RPMI8226 (cell line): ENCODE measurements around the gene CFAP43.

Experiments used
- DNase-seq: peaks from one replicate; pipeline ENCODE4 v3.0.0-alpha.2; 2015

The CFAP43 gene

GRCh38 chr10:104231784-104232612 is at the start of gene CFAP43:
Gene CFAP43, minus strand, starts transcription at chr10:104232364. Its CDS starts 118 bp downstream, at chr10:104232246.
- peak; percentile 93 for DNase-seq

DNA sequence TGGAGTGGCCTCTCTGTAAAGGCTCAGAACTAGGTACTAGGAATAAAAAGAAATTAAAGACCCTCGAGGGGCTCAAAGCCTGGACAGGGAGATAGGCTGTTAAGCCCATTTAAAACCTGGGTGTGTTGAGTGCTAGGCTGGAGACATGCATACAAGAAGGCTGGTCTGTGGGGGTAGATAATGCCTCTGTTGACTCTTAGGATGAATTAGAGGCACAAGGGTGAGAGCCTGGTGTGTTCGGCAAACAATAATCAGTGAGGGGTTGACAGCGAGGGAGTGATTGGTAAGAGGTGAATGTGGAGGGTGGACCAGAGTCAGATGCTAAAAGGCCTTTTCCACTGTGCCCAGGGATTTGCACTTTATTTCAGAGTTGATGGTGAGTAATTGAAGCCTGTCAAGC is 49.5 kb upstream of the CFAP43 start:
- DNase-seq, result no peak

DNA sequence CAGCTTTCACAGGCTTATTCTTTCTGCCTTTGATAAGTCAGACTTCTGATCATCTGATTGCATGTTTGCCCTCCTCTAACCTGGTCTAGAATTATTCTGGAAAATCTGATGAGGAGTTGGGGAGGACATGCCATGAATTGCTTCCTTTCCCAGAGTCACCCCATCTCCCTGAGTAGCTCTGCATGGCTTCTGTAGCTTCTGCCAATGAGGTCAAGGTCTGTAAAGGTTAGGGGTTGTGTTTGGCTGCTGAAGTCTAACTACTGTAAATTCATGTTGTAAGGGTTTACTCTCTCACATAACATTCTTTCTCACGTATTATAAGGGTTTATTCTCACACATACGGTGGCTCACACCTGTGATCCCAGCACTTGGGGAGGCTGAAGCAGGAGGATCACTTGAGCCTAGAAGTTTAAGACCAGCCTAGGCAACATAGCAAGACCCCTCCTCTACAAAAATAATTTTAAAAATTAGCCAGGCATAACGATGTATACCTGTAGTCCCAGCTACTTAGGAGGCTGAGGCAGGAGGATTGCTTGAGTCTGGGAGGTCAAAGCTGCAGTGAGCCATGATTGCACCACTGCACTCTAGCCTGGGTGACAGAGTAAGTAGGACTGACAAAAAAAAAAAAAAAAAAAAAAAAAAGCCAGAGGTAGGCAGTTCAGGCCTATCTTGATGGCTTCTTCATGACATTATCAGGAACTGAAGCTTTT is 47.5 kb upstream of the CFAP43 start:
- no peak for DNase-seq

- no peak for DNase-seq
Measured at GRCh38 chr10:104277785-104278184, 45.6 kb upstream of the CFAP43 start.

DNA sequence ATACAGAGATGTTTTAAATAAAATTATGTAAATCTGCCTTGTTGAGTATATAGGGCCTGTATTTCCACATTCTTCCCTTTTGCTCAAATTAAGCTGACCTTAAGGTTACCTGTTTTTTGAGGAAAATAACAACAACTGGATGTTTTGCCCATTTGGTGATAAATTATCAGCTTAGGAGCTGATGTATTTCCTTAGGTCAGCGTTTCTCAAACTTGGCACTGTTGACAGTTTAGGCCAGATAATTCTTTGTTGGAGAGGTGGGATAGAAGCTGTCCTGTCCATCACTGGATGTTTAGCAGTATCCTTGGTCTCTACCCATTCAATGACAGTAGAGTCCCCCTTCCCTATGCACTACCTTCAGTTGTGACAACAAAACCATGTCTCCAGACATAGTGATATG is 44.0 kb upstream of the CFAP43 start:
- no peak for DNase-seq

- DNase-seq, result peak; percentile 41
Measured at GRCh38 chr10:104274762-104275721, 42.9 kb upstream of the CFAP43 start.

DNA sequence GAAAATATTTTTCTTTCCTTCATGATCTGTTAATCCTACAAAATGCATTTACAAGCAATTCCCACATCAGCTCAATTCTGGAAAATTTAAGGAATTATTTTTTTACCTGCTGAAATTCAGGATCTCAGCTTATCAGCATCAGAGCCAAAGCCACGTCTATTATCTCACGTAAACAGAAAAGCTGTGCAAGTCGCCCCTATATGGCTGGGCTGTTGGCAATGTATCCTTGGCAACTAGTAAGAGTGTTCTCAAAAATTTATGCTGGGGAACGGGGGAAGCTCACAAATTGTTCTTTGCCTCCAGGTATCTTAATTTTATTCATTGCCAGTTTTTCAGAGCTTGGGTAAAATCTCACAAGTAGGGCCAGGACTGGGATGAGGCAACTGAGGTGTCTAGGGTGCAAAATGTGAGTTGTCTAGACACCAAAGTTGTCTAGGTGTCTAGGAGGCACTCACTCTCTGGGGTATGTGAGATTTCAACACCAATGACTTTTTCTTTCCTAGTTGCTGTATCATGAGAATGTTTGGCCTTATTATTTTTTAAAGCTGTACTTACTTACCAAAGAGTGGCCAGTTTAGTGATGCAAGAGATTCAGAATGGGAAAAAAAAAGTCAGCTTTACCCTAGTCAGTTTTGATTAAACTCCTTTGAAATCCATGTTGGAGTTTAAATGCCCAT is 41.9 kb upstream of the CFAP43 start:
- no peak for DNase-seq

DNA sequence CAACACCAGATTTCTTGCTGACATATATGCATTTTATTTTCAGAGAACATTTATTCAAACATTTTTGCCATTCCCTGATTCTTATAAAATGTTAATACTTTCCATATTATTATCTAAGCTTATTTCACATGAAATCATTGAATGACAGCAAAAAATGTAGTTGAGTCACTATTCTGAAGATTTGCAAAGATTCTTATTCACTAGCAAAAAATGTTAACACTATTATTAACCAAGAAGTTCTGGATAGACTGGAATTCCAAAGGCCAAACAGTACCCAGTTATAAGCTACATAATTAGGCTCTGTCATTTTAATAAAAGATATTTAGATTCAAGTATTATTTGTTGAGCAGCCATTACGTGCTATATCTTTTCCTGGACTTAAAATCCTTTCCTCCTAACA is 41.1 kb upstream of the CFAP43 start:
- DNase-seq, result no peak

- DNase-seq, result peak; percentile 95
Measured at GRCh38 chr10:104268713-104269645, 36.8 kb upstream of the CFAP43 start, which contains the start of gene GSTO2. Gene GSTO2, plus strand, starts transcription at chr10:104269184. Its CDS starts 5,732 bp downstream, at chr10:104274916.

GRCh38 chr10:104268405-104268712 is 36.2 kb upstream of the CFAP43 start:
- no peak for DNase-seq

GRCh38 chr10:104267721-104268404 is 35.7 kb upstream of the CFAP43 start:
- DNase-seq, result no peak

DNA sequence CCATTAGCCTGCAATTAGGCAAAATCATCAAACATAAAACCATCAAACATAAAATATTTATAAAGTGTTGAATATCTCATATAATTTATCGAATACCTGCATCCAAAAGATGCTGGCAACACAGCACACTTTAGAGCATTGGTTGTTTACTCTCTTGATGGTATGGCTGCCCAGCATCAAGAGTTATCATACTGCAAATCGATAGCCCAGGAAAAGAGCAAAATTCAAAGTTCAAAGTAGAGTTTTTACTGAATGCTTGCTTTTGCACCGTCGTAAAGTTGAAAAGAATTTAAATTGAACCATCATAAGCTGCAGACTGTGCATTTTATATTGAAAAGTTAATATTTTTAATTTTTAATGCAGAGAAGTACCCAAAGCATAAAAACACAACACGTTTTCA is 32.6 kb upstream of the CFAP43 start:
- DNase-seq, result no peak

- DNase-seq, result no peak
Measured at GRCh38 chr10:104262055-104262454, 29.9 kb upstream of the CFAP43 start.

DNA sequence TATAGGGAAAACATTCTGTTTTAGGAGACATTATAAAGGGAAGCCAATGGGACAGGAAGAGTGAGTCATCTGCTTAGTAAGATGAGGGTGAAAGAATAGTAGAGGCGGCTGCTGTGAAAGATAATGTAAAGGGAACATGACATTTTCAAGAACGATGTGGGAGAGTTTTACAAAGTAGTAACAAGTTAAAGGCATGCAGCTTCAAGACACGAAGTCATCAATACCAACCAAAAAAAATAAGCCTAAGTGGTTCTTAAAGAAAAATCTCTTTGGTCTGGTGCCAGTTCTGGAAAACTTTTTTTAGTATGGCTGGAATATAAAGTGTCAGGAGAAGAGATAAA is 28.6 kb upstream of the CFAP43 start:
- no peak for DNase-seq

DNA sequence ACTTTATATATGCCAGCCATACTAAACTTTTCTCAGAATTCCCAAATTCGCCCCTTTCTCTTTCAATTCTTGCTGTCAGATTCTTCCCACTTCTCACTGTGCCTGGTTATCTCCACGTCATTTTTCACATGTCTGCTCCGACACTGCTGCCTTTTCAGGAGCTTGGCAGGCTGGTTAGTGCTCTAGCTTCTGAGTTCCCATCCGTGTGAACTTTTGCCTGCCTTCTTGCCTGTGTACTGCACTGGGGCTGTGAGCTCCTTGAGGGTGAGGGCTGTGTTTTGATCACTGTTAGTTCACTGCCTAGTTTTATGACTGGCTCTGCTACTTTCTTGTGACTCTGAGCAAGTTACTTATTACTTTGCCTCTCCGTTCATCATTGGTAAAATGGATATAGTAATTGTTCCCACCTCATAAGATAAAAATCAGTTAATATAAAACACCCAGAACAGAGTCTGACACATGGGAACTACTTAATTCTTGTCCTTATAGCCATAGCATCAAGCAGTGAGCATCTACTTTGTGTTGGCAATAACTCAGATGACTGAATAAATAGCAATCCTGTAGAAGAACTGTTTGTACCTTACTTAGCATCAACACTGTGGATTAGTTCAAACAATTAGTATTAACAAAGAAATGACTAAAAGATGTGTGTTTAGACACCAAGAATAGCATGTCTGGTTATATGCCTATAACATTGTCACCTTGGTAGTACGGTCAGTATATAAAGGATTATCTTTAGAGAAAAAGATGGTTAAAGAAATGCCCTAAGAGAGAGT is 28.0 kb upstream of the CFAP43 start:
- DNase-seq, result no peak

GRCh38 chr10:104259456-104259855 is 27.3 kb upstream of the CFAP43 start:
- DNase-seq, result no peak

DNA sequence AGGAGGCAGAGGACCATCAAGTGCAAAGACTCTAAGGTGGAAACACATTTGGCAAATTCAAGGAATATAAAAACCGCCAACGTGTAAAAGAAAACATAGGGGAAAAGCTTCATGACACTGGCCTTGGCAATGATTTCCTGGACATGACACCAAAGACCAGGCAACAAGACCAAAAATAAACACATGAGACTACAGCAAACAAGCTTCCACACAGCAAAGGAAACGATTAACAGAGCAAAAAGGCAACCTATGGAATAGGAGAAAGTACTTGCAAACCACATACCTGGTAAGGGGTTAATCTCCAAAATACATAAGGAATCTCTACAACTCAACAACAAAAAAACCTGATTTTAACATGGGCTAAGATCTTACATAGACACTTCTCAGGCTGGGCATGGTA is 26.0 kb upstream of the CFAP43 start:
- DNase-seq, result no peak

- no peak for DNase-seq
Measured at GRCh38 chr10:104257235-104257634, 25.1 kb upstream of the CFAP43 start.

GRCh38 chr10:104256335-104256961 is 24.3 kb upstream of the CFAP43 start:
- no peak for DNase-seq
